ENCODE measurements around the gene C19orf81.

GRCh38 chr19:50666346-50667176 lies 17.3 kb downstream of the C19orf81 start:
- TF ChIP-seq EP300 (IDR thresholded peaks at IDR 0.05) (no peak), POLR2AphosphoS5 (IDR thresholded peaks at IDR 0.05) (no peak), POLR2A (IDR thresholded peaks at IDR 0.05) (no peak), CTCF (IDR thresholded peaks at IDR 0.05) (no peak)

Data from sigmoid colon (tissue), 4 donors.